Measurements from ENCODE around the gene RAD1.

Gene RAD1

GRCh38 chr5:34869256-34869655, 46.0 kb downstream of the RAD1 start:
- Histone ChIP-seq H3K4me3 (ENCODE audit: low read depth in 1 of 2, low read length in 2 of 2) (no peak overlapping the region), H3K9ac (ENCODE audit: low read depth in 1 of 2, low read length in 2 of 2) (no peak overlapping the region), H3K36me3 (ENCODE audit: control insufficient read depth in 1 of 2, insufficient read depth in 2 of 2, low read length in 2 of 2) (no peaks in the 10 kb centered on the region), H3K27me3 (ENCODE audit: control insufficient read depth in 1 of 2, insufficient read depth in 2 of 2, low read length in 2 of 2) (no peaks in the 10 kb centered on the region), H3K27ac (ENCODE audit: low read depth, low read length) (no peak overlapping the region), H3K4me1 (ENCODE audit: control insufficient read depth in 1 of 2, insufficient read depth in 2 of 2, low read length in 2 of 2) (no peaks in the 10 kb centered on the region), H3K9me3 (ENCODE audit: control insufficient read depth in 1 of 2, low read length in 2 of 2) (no peaks in the 10 kb centered on the region)

DNA sequence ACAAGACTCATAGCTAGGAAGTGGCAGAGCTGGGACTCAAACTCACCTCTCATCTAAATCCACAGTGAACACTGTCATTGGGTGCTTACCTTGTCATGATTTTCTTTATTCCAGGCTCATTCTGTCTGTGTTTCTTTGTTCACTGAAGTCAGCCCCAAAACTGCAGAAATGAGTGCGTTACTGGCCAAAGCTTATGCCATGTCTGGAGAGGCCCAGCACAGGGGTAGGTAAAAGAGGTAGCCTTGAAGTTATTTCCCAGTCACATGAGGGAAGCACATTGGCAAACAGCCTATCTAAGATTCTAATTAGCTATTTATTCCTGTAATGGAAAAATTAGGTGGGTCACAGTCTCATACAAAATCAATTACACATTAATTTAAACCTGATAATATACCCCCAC, 46.5 kb downstream of the RAD1 start:
- Histone ChIP-seq H3K36me3 (ENCODE audit: control insufficient read depth in 1 of 2, insufficient read depth in 2 of 2, low read length in 2 of 2) (no peaks in the 10 kb centered on the region), H3K4me3 (ENCODE audit: low read depth in 1 of 2, low read length in 2 of 2) (no peak overlapping the region), H3K27me3 (ENCODE audit: control insufficient read depth in 1 of 2, insufficient read depth in 2 of 2, low read length in 2 of 2) (no peaks in the 10 kb centered on the region), H3K9ac (ENCODE audit: low read depth in 1 of 2, low read length in 2 of 2) (no peak overlapping the region), H3K4me1 (ENCODE audit: control insufficient read depth in 1 of 2, insufficient read depth in 2 of 2, low read length in 2 of 2) (no peaks in the 10 kb centered on the region), H3K9me3 (ENCODE audit: control insufficient read depth in 1 of 2, low read length in 2 of 2) (no peaks in the 10 kb centered on the region), H3K27ac (ENCODE audit: low read depth, low read length) (no peak overlapping the region)

GRCh38 chr5:34867660-34868059, 47.6 kb downstream of the RAD1 start:
- H3K9ac ChIP-seq (ENCODE audit: low read depth in 1 of 2, low read length in 2 of 2): no peak overlapping the region
- H3K27me3 ChIP-seq (ENCODE audit: control insufficient read depth in 1 of 2, insufficient read depth in 2 of 2, low read length in 2 of 2): no peaks in the 10 kb centered on the region
- no peaks in the 10 kb centered on the region for H3K4me1 ChIP-seq (ENCODE audit: control insufficient read depth in 1 of 2, insufficient read depth in 2 of 2, low read length in 2 of 2)
- H3K27ac ChIP-seq (ENCODE audit: low read depth, low read length): no peak overlapping the region
- H3K4me3 ChIP-seq (ENCODE audit: low read depth in 1 of 2, low read length in 2 of 2): no peak overlapping the region
- no peaks in the 10 kb centered on the region for H3K36me3 ChIP-seq (ENCODE audit: control insufficient read depth in 1 of 2, insufficient read depth in 2 of 2, low read length in 2 of 2)
- no peaks in the 10 kb centered on the region for H3K9me3 ChIP-seq (ENCODE audit: control insufficient read depth in 1 of 2, low read length in 2 of 2)

DNA sequence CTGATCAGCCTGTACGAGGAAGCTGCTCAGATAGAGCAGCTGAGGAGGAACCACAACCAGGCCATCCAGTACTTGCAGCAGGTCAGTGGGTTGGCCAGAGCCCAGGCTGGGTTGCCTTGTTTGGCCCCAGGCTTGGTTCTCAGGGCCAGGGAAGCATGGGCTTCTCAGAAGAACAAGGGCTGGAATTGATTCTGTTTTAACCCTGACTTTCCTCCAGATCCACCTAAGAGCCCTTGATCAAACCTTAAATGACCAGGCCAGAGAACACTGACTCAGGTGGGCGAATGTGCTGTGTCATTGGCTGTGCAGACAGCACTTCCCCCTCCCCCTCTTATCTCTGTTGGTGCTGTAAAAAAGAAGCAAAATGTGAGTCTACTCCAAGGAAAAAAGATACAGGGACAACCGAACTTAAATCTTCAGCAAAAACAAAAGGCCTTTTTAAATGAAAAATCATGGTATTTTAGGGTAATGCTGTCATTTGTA, 48.3 kb downstream of the RAD1 start:
- H3K4me3 ChIP-seq (ENCODE audit: low read depth in 1 of 2, low read length in 2 of 2): no peak overlapping the region
- no peaks in the 10 kb centered on the region for H3K4me1 ChIP-seq (ENCODE audit: control insufficient read depth in 1 of 2, insufficient read depth in 2 of 2, low read length in 2 of 2)
- no peaks in the 10 kb centered on the region for H3K9me3 ChIP-seq (ENCODE audit: control insufficient read depth in 1 of 2, low read length in 2 of 2)
- H3K9ac ChIP-seq (ENCODE audit: low read depth in 1 of 2, low read length in 2 of 2): no peak overlapping the region
- H3K36me3 ChIP-seq (ENCODE audit: control insufficient read depth in 1 of 2, insufficient read depth in 2 of 2, low read length in 2 of 2): no peaks in the 10 kb centered on the region
- no peak overlapping the region for H3K27ac ChIP-seq (ENCODE audit: low read depth, low read length)
- no peaks in the 10 kb centered on the region for H3K27me3 ChIP-seq (ENCODE audit: control insufficient read depth in 1 of 2, insufficient read depth in 2 of 2, low read length in 2 of 2)

- H3K9ac ChIP-seq (ENCODE audit: low read depth in 1 of 2, low read length in 2 of 2): no peak overlapping the region
- H3K4me3 ChIP-seq (ENCODE audit: low read depth in 1 of 2, low read length in 2 of 2): no peak overlapping the region
- no peaks in the 10 kb centered on the region for H3K4me1 ChIP-seq (ENCODE audit: control insufficient read depth in 1 of 2, insufficient read depth in 2 of 2, low read length in 2 of 2)
- no peaks in the 10 kb centered on the region for H3K36me3 ChIP-seq (ENCODE audit: control insufficient read depth in 1 of 2, insufficient read depth in 2 of 2, low read length in 2 of 2)
- H3K27ac ChIP-seq (ENCODE audit: low read depth, low read length): no peak overlapping the region
- no peaks in the 10 kb centered on the region for H3K27me3 ChIP-seq (ENCODE audit: control insufficient read depth in 1 of 2, insufficient read depth in 2 of 2, low read length in 2 of 2)
- H3K9me3 ChIP-seq (ENCODE audit: control insufficient read depth in 1 of 2, low read length in 2 of 2): no peaks in the 10 kb centered on the region
Observed at GRCh38 chr5:34865091-34865490, 50.2 kb downstream of the RAD1 start.

DNA sequence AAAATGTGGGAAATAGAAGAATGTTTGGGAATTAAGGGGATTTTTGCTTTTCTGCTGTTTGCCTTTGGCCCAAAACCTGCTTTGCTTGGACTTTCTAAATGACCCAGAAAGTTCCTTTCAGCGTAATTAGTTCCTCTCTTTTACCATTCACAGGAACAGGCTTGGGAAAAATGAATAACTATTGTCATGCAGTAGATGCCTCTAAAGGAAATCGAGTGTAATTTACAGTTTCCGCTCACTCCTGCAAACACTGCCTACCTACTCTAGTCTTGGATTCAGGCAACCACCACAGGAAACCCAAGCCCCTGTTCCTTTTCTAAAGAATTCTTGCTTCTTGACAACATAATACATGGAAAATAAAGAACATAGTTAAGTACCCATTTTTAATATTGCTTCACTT, 51.4 kb downstream of the RAD1 start:
- Histone ChIP-seq H3K27me3 (ENCODE audit: control insufficient read depth in 1 of 2, insufficient read depth in 2 of 2, low read length in 2 of 2) (no peaks in the 10 kb centered on the region), H3K4me3 (ENCODE audit: low read depth in 1 of 2, low read length in 2 of 2) (no peak overlapping the region), H3K36me3 (ENCODE audit: control insufficient read depth in 1 of 2, insufficient read depth in 2 of 2, low read length in 2 of 2) (no peaks in the 10 kb centered on the region), H3K27ac (ENCODE audit: low read depth, low read length) (no peak overlapping the region), H3K9me3 (ENCODE audit: control insufficient read depth in 1 of 2, low read length in 2 of 2) (no peaks in the 10 kb centered on the region), H3K9ac (ENCODE audit: low read depth in 1 of 2, low read length in 2 of 2) (no peak overlapping the region), H3K4me1 (ENCODE audit: control insufficient read depth in 1 of 2, insufficient read depth in 2 of 2, low read length in 2 of 2) (no peaks in the 10 kb centered on the region)

DNA sequence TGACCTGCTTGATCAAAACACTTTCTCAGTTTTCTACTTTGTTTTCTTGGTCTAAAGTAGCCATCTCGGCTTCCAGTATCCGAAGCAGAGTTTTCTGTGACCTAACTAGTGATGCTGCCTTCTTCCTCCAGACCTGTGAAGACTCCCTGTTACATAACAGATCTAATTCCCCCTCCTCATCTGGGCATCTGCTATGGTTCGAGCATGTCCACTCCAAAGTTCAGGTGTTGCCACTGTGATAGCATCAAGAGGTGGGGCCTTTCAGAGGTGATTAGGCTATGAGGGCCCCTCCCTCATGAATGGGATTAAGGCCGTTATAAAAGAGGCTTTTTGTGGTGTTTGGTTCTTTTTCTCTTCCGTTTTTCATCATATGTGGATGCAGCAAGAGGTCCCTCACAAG, 56.1 kb downstream of the RAD1 start:
- Histone ChIP-seq H3K36me3 (ENCODE audit: control insufficient read depth in 1 of 2, insufficient read depth in 2 of 2, low read length in 2 of 2) (no peaks in the 10 kb centered on the region), H3K4me1 (ENCODE audit: control insufficient read depth in 1 of 2, insufficient read depth in 2 of 2, low read length in 2 of 2) (no peaks in the 10 kb centered on the region), H3K27me3 (ENCODE audit: control insufficient read depth in 1 of 2, insufficient read depth in 2 of 2, low read length in 2 of 2) (no peaks in the 10 kb centered on the region), H3K9ac (ENCODE audit: low read depth in 1 of 2, low read length in 2 of 2) (no peak overlapping the region), H3K9me3 (ENCODE audit: control insufficient read depth in 1 of 2, low read length in 2 of 2) (no peaks in the 10 kb centered on the region), H3K27ac (ENCODE audit: low read depth, low read length) (no peak overlapping the region), H3K4me3 (ENCODE audit: low read depth in 1 of 2, low read length in 2 of 2) (no peak overlapping the region)

DNA sequence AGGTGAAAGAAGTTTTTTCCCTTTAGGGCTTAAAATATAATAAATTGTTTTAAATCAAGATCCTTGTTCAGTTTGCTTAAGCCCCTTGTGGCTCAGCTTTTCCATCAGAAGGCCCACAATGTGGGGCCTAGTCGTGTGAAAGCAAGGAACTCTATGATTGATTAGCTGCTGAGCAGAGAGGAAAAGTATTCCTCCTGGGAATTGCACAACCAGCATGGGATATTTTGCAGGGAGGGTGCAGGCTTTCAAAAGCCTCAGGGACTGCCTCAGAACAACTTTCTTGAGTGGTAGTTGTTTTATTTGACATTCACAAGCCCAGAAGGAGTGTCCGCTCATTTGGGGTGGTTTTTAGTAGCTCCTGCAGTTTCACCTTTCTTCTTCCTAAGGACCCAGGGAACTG, 56.5 kb downstream of the RAD1 start:
- H3K4me3 ChIP-seq (ENCODE audit: low read depth in 1 of 2, low read length in 2 of 2): no peak overlapping the region
- no peak overlapping the region for H3K9ac ChIP-seq (ENCODE audit: low read depth in 1 of 2, low read length in 2 of 2)
- H3K27me3 ChIP-seq (ENCODE audit: control insufficient read depth in 1 of 2, insufficient read depth in 2 of 2, low read length in 2 of 2): no peaks in the 10 kb centered on the region
- H3K36me3 ChIP-seq (ENCODE audit: control insufficient read depth in 1 of 2, insufficient read depth in 2 of 2, low read length in 2 of 2): no peaks in the 10 kb centered on the region
- H3K4me1 ChIP-seq (ENCODE audit: control insufficient read depth in 1 of 2, insufficient read depth in 2 of 2, low read length in 2 of 2): no peaks in the 10 kb centered on the region
- H3K27ac ChIP-seq (ENCODE audit: low read depth, low read length): no peak overlapping the region
- H3K9me3 ChIP-seq (ENCODE audit: control insufficient read depth in 1 of 2, low read length in 2 of 2): no peaks in the 10 kb centered on the region

- Histone ChIP-seq H3K4me1 (ENCODE audit: control insufficient read depth in 1 of 2, insufficient read depth in 2 of 2, low read length in 2 of 2) (no peaks in the 10 kb centered on the region), H3K9me3 (ENCODE audit: control insufficient read depth in 1 of 2, low read length in 2 of 2) (no peaks in the 10 kb centered on the region), H3K4me3 (ENCODE audit: low read depth in 1 of 2, low read length in 2 of 2) (no peak overlapping the region), H3K27ac (ENCODE audit: low read depth, low read length) (no peak overlapping the region), H3K27me3 (ENCODE audit: control insufficient read depth in 1 of 2, insufficient read depth in 2 of 2, low read length in 2 of 2) (no peaks in the 10 kb centered on the region), H3K9ac (ENCODE audit: low read depth in 1 of 2, low read length in 2 of 2) (no peak overlapping the region), H3K36me3 (ENCODE audit: control insufficient read depth in 1 of 2, insufficient read depth in 2 of 2, low read length in 2 of 2) (no peaks in the 10 kb centered on the region)
Observed at GRCh38 chr5:34857894-34858293, 57.4 kb downstream of the RAD1 start.

DNA sequence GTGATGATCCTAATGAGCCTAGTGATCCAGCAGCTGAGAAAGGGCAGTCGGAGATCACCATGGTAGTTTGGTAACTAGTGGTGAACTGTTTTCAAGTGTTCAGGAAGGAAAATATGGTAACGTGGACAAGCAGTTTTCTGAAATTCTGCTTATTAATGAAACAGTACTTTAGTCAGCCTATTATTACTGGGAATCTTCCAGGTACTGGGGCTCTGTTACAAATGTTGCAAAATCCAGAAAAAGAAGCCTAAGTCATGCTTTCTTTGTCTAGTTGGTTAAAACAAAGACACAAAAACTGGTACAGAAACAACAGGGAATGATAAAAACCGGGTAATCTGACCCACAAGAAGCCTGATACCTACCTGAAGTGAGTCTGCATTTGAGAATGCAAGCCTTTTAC, 58.1 kb downstream of the RAD1 start:
- no peaks in the 10 kb centered on the region for H3K9me3 ChIP-seq (ENCODE audit: control insufficient read depth in 1 of 2, low read length in 2 of 2)

More for the DNA sequence above, 58.1 kb downstream of the RAD1 start:
- no peak overlapping the region for H3K27ac ChIP-seq (ENCODE audit: low read depth, low read length)
- no peak overlapping the region for H3K9ac ChIP-seq (ENCODE audit: low read depth in 1 of 2, low read length in 2 of 2)
- H3K27me3 ChIP-seq (ENCODE audit: control insufficient read depth in 1 of 2, insufficient read depth in 2 of 2, low read length in 2 of 2): no peaks in the 10 kb centered on the region
- H3K4me1 ChIP-seq (ENCODE audit: control insufficient read depth in 1 of 2, insufficient read depth in 2 of 2, low read length in 2 of 2): no peaks in the 10 kb centered on the region
- H3K4me3 ChIP-seq (ENCODE audit: low read depth in 1 of 2, low read length in 2 of 2): no peak overlapping the region
- H3K36me3 ChIP-seq (ENCODE audit: control insufficient read depth in 1 of 2, insufficient read depth in 2 of 2, low read length in 2 of 2): no peaks in the 10 kb centered on the region

Measured in duodenal mucosa (tissue), 2 donors.